ENCODE data around the gene IFITM5. TPM values are rescaled to one million over a fixed set of nuclear protein-coding genes. Genes with fewer than 3 reads are reported as not detected.
A peak's percentile ranks its signal among the peaks of the same experiment; 100 is the strongest.
"Not testable (repeated sequence)": the region's sequence is repeated elsewhere in the genome, so short reads cannot be mapped to it uniquely, and the experiment has no call there.

The IFITM5 gene
- total RNA-seq, 4 donors from 2014 or later, result not detected

GRCh38 chr11:331358-332060 is 32.2 kb upstream of the IFITM5 start:
- no peak for DNase-seq
- H3K9me3 ChIP-seq, result no peaks in the 10 kb centered on the region
- 76 to 82% methylated on average over 16 to 17 of the region's 19 CpGs for WGBS, 2 donors

GRCh38 chr11:330694-331357 is 31.5 kb upstream of the IFITM5 start:
- WGBS, 2 donors, result 79 to 84% methylated on average over 12 to 21 of the region's 34 CpGs
- intact Hi-C loops (cut with DNase I), result no loop called here
- no peaks in the 10 kb centered on the region for H3K36me3 ChIP-seq
- no peak overlapping the region for H3K27ac ChIP-seq
- TF ChIP-seq CTCF (IDR thresholded peaks at IDR 0.05), result no peak
- no peak for TF ChIP-seq POLR2A (IDR thresholded peaks at IDR 0.05)
- H3K4me1 ChIP-seq, result peaks cover 16 to 44% (median 28%) of the 10 kb centered on the region in 3 donors
- no peak for DNase-seq
- peaks cover 0 to 49% (median 0%) of the 10 kb centered on the region in 4 donors for H3K27me3 ChIP-seq
- H3K9me3 ChIP-seq, result no peaks in the 10 kb centered on the region
- H3K4me3 ChIP-seq, result no peak overlapping the region

More at GRCh38 chr11:331358-332060, 32.2 kb upstream of the IFITM5 start:
- Histone ChIP-seq H3K4me1 (peaks cover 11 to 44% (median 28%) of the 10 kb centered on the region in 3 donors), H3K27me3 (peaks cover 0 to 54% (median 0%) of the 10 kb centered on the region in 4 donors), H3K36me3 (no peaks in the 10 kb centered on the region), H3K4me3 (no peak overlapping the region), H3K27ac (no peak overlapping the region)
- intact Hi-C loops (cut with DNase I), result no loop called here
- TF ChIP-seq POLR2A (IDR thresholded peaks at IDR 0.05), result no peak
- TF ChIP-seq CTCF (IDR thresholded peaks at IDR 0.05), result no peak

- H3K27ac ChIP-seq, result no peak overlapping the region
- DNase-seq, result no peak
- WGBS, 2 donors, result 47 to 57% methylated on average over 6 to 7 of the region's 14 CpGs
- H3K27me3 ChIP-seq, result peaks cover 0 to 45% (median 0%) of the 10 kb centered on the region in 4 donors
- no peaks in the 10 kb centered on the region for H3K9me3 ChIP-seq
- intact Hi-C loops (cut with DNase I), result no loop called here
- H3K4me3 ChIP-seq, result no peak overlapping the region
- H3K36me3 ChIP-seq, result no peaks in the 10 kb centered on the region
- peaks cover 16 to 43% (median 26%) of the 10 kb centered on the region in 3 donors for H3K4me1 ChIP-seq
- no peak for TF ChIP-seq POLR2A (IDR thresholded peaks at IDR 0.05)
- TF ChIP-seq CTCF (IDR thresholded peaks at IDR 0.05), result no peak
These were observed 31.0 kb upstream of the IFITM5 start for GRCh38 chr11:330307-330693.

- Histone ChIP-seq H3K9me3 (no peaks in the 10 kb centered on the region), H3K4me1 (peaks cover 16 to 42% (median 26%) of the 10 kb centered on the region in 3 donors), H3K27me3 (peaks cover 0 to 45% (median 0%) of the 10 kb centered on the region in 4 donors), H3K36me3 (no peaks in the 10 kb centered on the region), H3K27ac (no peak overlapping the region), H3K4me3 (no peak overlapping the region)
- WGBS, 2 donors, result 95 to 100% methylated on average over 2 of the region's 2 CpGs
- TF ChIP-seq POLR2A (IDR thresholded peaks at IDR 0.05) (no peak), CTCF (IDR thresholded peaks at IDR 0.05) (no peak)
- no peak for DNase-seq
- intact Hi-C loops (cut with DNase I), result no loop called here
These were observed 30.5 kb upstream of the IFITM5 start for GRCh38 chr11:329886-330253.

- Histone ChIP-seq H3K4me1 (peaks cover 16 to 46% (median 35%) of the 10 kb centered on the region in 3 donors), H3K27me3 (peaks cover 0 to 33% (median 0%) of the 10 kb centered on the region in 4 donors), H3K27ac (peak overlapping the region in 1 of 4 donors; percentile 91)
- 90 to 92% methylated on average over 15 of the region's 15 CpGs for WGBS, 2 donors
- H3K9me3 ChIP-seq; intact Hi-C loops (cut with DNase I); H3K4me3 ChIP-seq; DNase-seq; H3K36me3 ChIP-seq: not testable (repeated sequence)
These were observed 29.3 kb upstream of the IFITM5 start for GRCh38 chr11:328516-329100.
